Measurements from ENCODE around the gene GRWD1.

Gene GRWD1

GRCh38 chr19:48442116-48443035, 3.4 kb upstream of the GRWD1 start (continued):
- TF ChIP-seq ZNF768 (tag by site-specific recombination; IDR thresholded peaks at IDR 0.05) (no peak), ZNF366 (tag by site-specific recombination; conservative IDR thresholded peaks at IDR 0.05) (no peak), PRDM4 (tag by site-specific recombination; IDR thresholded peaks at IDR 0.05) (no peak), ZNF747 (tag by site-specific recombination; IDR thresholded peaks at IDR 0.05) (no peak), ZNF596 (tag by site-specific recombination; IDR thresholded peaks at IDR 0.05) (no peak), SP3 (tag by site-specific recombination; IDR thresholded peaks at IDR 0.05) (no peak)

GRCh38 chr19:48443256-48443655, 2.5 kb upstream of the GRWD1 start:
- Histone ChIP-seq H3K4me3 (ENCODE audit: low read depth, low read length) (no peak overlapping the region), H3K36me3 (ENCODE audit: control insufficient read depth in 2 of 2, insufficient read depth in 1 of 2, low read length in 2 of 2) (peaks cover 15 to 16% of the 10 kb centered on the region in 2 experiments), H3K9me3 (ENCODE audit: control insufficient read depth, insufficient read depth, low read depth, low read length) (no peaks in the 10 kb centered on the region), H3K4me1 (ENCODE audit: control insufficient read depth, insufficient read depth, low read length) (peaks cover 8% of the 10 kb centered on the region), H3K27ac (ENCODE audit: extremely low read depth, low read depth, low read length) (no peak overlapping the region)
- ChIA-PET CTCF (interaction anchor here (0.5 to 1.1 kb wide), 4 partner anchors 20 to 148 kb away, joined by 3 to 4 read pairs (median 4); partner anchors contain the start of gene KDELR1), POLR2A (no interaction called here)
- TF ChIP-seq ZNF394 (tag by site-specific recombination; IDR thresholded peaks at IDR 0.05; ENCODE audit: borderline replicate concordance) (no peak), YY2 (tag by site-specific recombination; IDR thresholded peaks at IDR 0.05) (no peak), IKZF3 (tag by site-specific recombination; IDR thresholded peaks at IDR 0.05) (no peak)

- Histone ChIP-seq H3K27ac (ENCODE audit: extremely low read depth, low read depth, low read length) (no peak overlapping the region), H3K9me3 (ENCODE audit: control insufficient read depth, insufficient read depth, low read depth, low read length) (no peaks in the 10 kb centered on the region), H3K4me3 (ENCODE audit: low read depth, low read length) (no peak overlapping the region), H3K36me3 (ENCODE audit: control insufficient read depth in 2 of 2, insufficient read depth in 1 of 2, low read length in 2 of 2) (peaks cover 20 to 21% of the 10 kb centered on the region in 2 experiments), H3K4me1 (ENCODE audit: control insufficient read depth, insufficient read depth, low read length) (peaks cover 8% of the 10 kb centered on the region)
- CTCF ChIA-PET = interaction anchor here (0.5 to 1.1 kb wide), 3 partner anchors 21 to 149 kb away, joined by 3 to 4 read pairs (median 3); no protein-coding TSS in a partner anchor
- POLR2A ChIA-PET = no interaction called here
- TF ChIP-seq GFI1B (tag by site-specific recombination; IDR thresholded peaks at IDR 0.05) (no peak), ZNF354C (tag by site-specific recombination; IDR thresholded peaks at IDR 0.05; ENCODE audit: borderline replicate concordance, low read depth) (no peak), ZNF645 (tag by site-specific recombination; IDR thresholded peaks at IDR 0.05) (no peak), ZNF140 (tag by site-specific recombination; IDR thresholded peaks at IDR 0.05) (no peak), ATF2 (tag by site-specific recombination; IDR thresholded peaks at IDR 0.05; ENCODE audit: low read depth) (no peak), ZNF518A (tag by site-specific recombination; conservative IDR thresholded peaks at IDR 0.05; ENCODE audit: low read depth) (no peak), ZNF654 (tag by site-specific recombination; IDR thresholded peaks at IDR 0.05; ENCODE audit: low read depth) (no peak), ZNF600 (tag by site-specific recombination; IDR thresholded peaks at IDR 0.05) (no peak), KLF9 (tag by site-specific recombination; IDR thresholded peaks at IDR 0.05; ENCODE audit: low read depth) (no peak), ZNF530 (tag by site-specific recombination; IDR thresholded peaks at IDR 0.05; ENCODE audit: low read depth) (no peak), ZNF629 (tag by site-specific recombination; IDR thresholded peaks at IDR 0.05) (no peak), ZNF837 (tag by site-specific recombination; IDR thresholded peaks at IDR 0.05) (no peak), FEZF1 (tag by site-specific recombination; IDR thresholded peaks at IDR 0.05) (no peak)
Observed at GRCh38 chr19:48443731-48444128, 2.1 kb upstream of the GRWD1 start.

All from HEK293 (cell line).